Measurements from ENCODE around the gene GPR68. TPM values are rescaled to one million over a fixed set of nuclear protein-coding genes. Genes with fewer than 3 reads are reported as not detected.

The GPR68 gene
- total RNA-seq, 1 donor from 2014 or later = 0.41 TPM

GRCh38 chr14:91279354-91279753 lies 34.9 kb upstream of the GPR68 start:
- Histone ChIP-seq H3K4me1 (peaks cover 10% of the 10 kb centered on the region), H3K9me3 (replicated peaks) (peaks cover 8% of the 10 kb centered on the region), H3K27ac (replicated peaks) (no peak overlapping the region), H3K4me3 (no peak overlapping the region), H3K27me3 (ENCODE audit: low read depth) (no peaks in the 10 kb centered on the region), H3K36me3 (peaks cover 19% of the 10 kb centered on the region)
- intact Hi-C loops (cut with micrococcal nuclease) = no loop called here
- no peak for TF ChIP-seq CTCF (IDR thresholded peaks at IDR 0.05; ENCODE audit: borderline replicate concordance)
- DNase-seq = no peak

GRCh38 chr14:91278383-91278715 lies 33.8 kb upstream of the GPR68 start:
- TF ChIP-seq CTCF (IDR thresholded peaks at IDR 0.05; ENCODE audit: borderline replicate concordance) = no peak
- Histone ChIP-seq H3K27me3 (ENCODE audit: low read depth) (no peaks in the 10 kb centered on the region), H3K27ac (replicated peaks) (no peak overlapping the region), H3K36me3 (peaks cover 19% of the 10 kb centered on the region), H3K9me3 (replicated peaks) (peaks cover 8% of the 10 kb centered on the region), H3K4me1 (no peaks in the 10 kb centered on the region), H3K4me3 (no peak overlapping the region)
- DNase-seq = no peak
- intact Hi-C loops (cut with micrococcal nuclease) = no loop called here

- H3K4me1 ChIP-seq = no peaks in the 10 kb centered on the region
- TF ChIP-seq CTCF (IDR thresholded peaks at IDR 0.05; ENCODE audit: borderline replicate concordance) = no peak
- H3K36me3 ChIP-seq = peaks cover 17% of the 10 kb centered on the region
- peaks cover 8% of the 10 kb centered on the region for H3K9me3 ChIP-seq (replicated peaks)
- no peak for DNase-seq
- no peak overlapping the region for H3K27ac ChIP-seq (replicated peaks)
- H3K27me3 ChIP-seq (ENCODE audit: low read depth) = no peaks in the 10 kb centered on the region
- H3K4me3 ChIP-seq = no peak overlapping the region
- intact Hi-C loops (cut with micrococcal nuclease) = no loop called here
These were observed 33.3 kb upstream of the GPR68 start for GRCh38 chr14:91277546-91278382.

- H3K27me3 ChIP-seq (ENCODE audit: low read depth) = no peaks in the 10 kb centered on the region
- DNase-seq = no peak
- TF ChIP-seq CTCF (IDR thresholded peaks at IDR 0.05; ENCODE audit: borderline replicate concordance) = no peak
- no peak overlapping the region for H3K4me3 ChIP-seq
- H3K36me3 ChIP-seq = peaks cover 11% of the 10 kb centered on the region
- H3K4me1 ChIP-seq = peaks cover 2% of the 10 kb centered on the region
- H3K27ac ChIP-seq (replicated peaks) = no peak overlapping the region
- no peaks in the 10 kb centered on the region for H3K9me3 ChIP-seq (replicated peaks)
- intact Hi-C loops (cut with micrococcal nuclease) = no loop called here
These were observed 30.3 kb upstream of the GPR68 start for GRCh38 chr14:91274796-91275195.

- Histone ChIP-seq H3K36me3 (peaks cover 11% of the 10 kb centered on the region), H3K27ac (replicated peaks) (no peak overlapping the region), H3K27me3 (ENCODE audit: low read depth) (no peaks in the 10 kb centered on the region), H3K4me1 (peaks cover 11% of the 10 kb centered on the region), H3K4me3 (no peak overlapping the region), H3K9me3 (replicated peaks) (no peaks in the 10 kb centered on the region)
- intact Hi-C loops (cut with micrococcal nuclease) = no loop called here
- DNase-seq = no peak
- no peak for TF ChIP-seq CTCF (IDR thresholded peaks at IDR 0.05; ENCODE audit: borderline replicate concordance)
These were observed 29.4 kb upstream of the GPR68 start for GRCh38 chr14:91273885-91274273.

Data from left ventricle myocardium inferior (tissue), 1 donor.